GM19025 (cell line): ENCODE results near the gene FAM72D.
"Not testable (repeated sequence)": the region's sequence is repeated elsewhere in the genome, so short reads cannot be mapped to it uniquely, and the experiment has no call there.

Experiments
- ATAC-seq: cut with Tn5 transposase; IDR thresholded peaks from one replicate; pipeline ENCODE4 v1.9.1; 2021; ENCODE audit warnings: mild to moderate bottlenecking, low read depth, moderate library complexity; ENCODE audit not compliant: unreplicated experiment

Gene FAM72D

DNA sequence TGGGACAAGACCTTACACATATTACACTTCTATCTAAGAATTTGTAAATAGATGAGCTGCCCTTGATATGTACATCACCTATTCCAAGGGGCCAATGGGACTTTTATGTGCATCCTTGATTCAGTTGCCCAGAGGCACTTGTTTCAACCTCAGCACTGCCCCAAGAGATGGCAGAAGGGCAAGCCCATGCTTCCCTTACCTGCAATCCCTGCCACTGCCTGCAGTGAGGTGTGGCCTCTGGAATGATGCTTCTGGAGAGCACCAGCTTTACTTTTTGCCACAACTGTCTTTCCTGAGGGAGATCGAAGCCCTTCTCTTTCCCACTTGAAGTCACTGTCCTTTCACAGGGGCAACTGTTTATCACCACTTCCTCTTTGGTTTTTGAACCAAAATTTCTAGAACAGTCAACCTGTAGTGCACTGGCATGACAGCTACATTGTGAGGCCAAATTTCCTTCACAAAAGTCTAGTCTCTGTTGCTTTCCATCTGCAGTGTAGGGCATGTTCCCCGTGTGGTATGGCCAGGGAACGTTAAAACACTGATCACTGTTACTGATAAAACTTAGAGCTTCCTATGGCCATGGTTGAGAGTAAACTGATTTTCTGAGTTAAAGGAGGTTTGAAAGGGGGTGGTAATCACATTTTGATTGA, 48.6 kb downstream of the FAM72D start:
- not testable (repeated sequence) for ATAC-seq

DNA sequence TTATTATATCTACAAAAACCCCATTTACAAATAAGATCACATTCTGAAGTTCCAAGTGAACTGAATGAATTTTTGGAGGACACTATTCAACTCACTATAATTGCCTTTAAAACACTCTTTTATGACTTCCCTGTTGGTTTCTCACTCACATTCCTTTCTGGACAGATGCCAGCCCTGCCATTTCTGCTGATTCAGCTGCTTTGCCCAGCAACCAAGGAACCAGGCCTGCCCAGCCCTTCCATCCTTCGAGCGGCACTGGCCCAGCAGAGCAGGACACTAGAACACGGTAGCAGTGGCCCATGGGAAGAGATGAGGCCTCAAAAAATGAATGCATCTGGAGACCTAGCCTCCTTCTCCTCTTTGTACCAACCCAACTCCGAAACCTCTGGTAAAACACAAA, 50.5 kb downstream of the FAM72D start:
- not testable (repeated sequence) for ATAC-seq

DNA sequence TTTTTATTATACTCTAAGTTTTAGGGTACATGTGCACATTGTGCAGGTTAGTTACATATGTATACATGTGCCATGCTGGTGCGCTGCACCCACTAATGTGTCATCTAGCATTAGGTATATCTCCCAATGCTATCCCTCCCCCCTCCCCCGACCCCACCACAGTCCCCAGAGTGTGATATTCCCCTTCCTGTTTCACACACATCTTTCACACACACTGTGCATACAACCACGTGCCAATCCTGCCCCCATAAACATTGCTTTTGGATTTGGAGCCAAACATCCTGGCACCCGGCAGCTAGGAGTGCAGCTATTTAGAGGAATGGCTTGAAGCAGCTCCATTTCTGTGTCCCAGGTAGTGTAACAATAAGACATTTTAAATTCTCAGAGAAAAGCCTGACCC, 51.4 kb downstream of the FAM72D start:
- ATAC-seq, result not testable (repeated sequence)

DNA sequence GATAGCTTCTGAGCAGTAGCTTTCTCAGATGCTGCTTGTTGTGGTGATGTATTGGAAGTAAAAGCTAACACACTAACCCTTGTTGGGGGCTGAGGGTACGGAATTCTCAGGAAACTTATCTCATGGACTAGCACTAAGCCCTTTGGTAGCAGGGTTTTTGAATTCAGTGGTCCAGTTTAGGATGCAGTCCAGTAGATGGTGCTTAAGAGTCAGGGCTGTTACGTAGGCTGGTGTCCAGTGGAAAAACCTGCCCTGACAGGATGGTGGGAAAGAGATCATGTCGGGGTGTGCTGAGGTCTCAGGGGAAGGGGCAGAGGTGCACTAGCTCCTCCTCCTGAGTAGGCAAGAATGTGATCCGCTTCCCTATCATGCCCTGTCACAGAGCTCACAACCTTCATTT, 59.6 kb downstream of the FAM72D start:
- ATAC-seq, result not testable (repeated sequence)

DNA sequence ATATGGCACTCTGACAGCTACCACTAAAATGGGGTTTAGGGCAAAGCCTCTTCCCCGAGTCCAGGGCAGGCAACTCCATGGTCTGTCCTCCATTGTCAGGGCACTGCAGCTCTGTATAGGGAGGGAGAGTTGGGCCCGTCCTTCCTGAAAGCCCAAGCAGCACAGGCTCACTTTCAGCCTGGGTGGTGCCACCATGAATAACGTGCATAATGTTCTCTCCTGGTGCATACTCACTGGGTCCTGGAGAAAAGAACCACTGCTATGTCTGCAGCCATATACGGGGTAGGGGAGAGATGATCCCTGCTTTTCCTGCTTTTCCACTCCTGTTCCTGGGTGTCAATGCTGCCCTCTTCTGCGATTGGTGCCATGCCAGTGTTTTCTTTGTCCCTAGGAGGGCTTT, 60.1 kb downstream of the FAM72D start:
- not testable (repeated sequence) for ATAC-seq

DNA sequence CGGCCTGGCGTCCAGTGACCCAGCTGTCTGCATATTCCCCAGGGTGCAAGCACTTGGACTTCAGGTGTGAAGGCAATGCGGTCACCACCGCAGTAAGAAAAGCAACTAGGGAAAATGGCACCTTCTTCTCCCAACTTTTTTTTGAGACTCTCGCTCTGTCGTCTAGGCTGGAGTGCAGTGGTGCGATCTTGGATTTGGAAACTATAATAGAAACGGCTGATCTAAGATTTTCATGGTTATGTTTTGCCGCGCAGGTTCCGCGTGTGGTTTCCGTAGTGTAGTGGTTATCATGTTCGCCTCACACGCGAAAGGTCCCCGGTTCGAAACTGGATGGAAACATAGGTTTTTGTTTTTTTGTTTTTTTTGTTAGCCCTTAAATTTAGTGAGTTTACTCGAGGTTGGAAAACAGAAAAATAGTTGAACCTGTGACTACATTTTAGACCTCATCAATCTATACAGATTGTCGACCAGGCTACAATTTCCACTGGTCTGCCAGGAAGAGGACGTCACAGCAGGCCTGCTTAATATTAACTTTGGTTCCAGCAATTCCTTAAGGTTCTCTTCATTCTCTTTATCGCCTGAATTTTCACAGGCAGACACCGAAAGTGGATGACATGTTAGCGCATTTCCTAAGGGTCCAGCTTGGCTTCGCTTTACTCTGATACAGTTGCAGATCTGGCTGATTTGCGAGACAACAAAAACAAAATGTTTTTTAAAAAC, 61.3 kb downstream of the FAM72D start:
- ATAC-seq, result not testable (repeated sequence)

DNA sequence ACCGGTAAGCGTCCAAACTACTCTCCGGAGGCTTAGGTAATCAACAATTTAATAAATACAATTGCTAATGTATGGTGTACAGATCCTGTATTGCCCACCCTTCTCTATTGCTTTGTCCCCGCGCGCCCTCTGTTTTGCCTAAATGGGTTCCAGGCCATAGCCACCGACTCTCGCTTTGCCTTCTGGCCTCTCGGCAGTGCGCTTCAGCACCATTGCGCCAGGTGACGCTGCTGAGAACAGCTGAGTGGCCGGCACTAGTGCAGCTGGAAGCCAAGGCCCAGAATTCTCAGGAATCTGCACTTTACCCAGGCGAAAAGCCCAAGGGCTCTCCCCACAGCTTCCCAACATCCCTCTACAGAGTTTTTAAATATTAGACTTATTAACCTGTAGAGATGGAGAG, 61.9 kb downstream of the FAM72D start:
- not testable (repeated sequence) for ATAC-seq

DNA sequence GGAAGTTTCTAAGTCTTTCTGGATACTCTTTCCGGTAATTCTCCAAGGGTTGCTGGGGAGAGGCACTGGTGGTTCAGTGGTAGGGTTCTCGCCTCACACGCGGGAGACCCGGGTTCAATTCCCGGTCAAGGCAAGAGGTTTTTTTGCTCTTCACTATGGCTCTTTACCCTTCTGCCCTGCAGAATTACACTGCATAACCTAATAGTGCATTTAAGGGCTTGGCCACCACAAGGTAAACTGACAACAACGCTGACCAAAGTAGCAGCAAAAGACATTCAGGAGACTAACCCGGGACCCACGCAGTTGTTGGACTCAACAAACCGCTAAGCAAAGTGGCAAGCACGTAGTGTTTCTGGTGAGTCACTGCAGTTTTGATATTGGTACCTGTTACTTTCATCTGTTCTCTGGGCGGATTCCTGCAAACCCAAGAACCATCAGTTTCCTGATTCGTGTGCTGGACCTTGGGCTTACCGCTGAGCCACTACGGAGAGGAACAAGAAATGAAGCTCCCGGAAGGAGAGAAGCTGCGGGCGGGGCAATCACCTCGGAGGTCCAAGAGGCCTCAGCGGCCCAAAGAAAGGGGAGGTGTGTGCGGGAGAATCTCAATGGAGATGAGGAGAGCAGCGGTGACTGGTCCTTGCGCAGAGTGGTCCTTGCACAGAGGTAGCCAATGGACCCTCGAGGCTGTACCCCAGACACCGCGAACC, 65.4 kb downstream of the FAM72D start:
- ATAC-seq, result not testable (repeated sequence)
